Breast epithelium (tissue), 3 donors: Measurements from ENCODE around the gene BNC2.

Experiments used
- CTCF ChIP-seq, 3 donors: fragments of 450-650 bp; IDR thresholded peaks; one replicate each; pipeline ENCODE4 v1.5.1; 2016 to 2017; ENCODE audit warnings: antibody characterized with exemption in 3 of 3, mild to moderate bottlenecking in 3 of 3, moderate library complexity in 3 of 3
- POLR2AphosphoS5 ChIP-seq, 3 donors: sonication (generic); formaldehyde crosslinking; IDR thresholded peaks; one replicate each; pipeline ENCODE4 v1.6.1; 2017; ENCODE audit warnings: antibody characterized with exemption in 3 of 3

GRCh38 chr9:16729651-16730050, 140.8 kb downstream of the BNC2 start:
- no peak for TF ChIP-seq CTCF (IDR thresholded peaks at IDR 0.05)
- TF ChIP-seq POLR2AphosphoS5 (IDR thresholded peaks at IDR 0.05): no peak
